ENCODE measurements around the gene VAT1L.

DNA sequence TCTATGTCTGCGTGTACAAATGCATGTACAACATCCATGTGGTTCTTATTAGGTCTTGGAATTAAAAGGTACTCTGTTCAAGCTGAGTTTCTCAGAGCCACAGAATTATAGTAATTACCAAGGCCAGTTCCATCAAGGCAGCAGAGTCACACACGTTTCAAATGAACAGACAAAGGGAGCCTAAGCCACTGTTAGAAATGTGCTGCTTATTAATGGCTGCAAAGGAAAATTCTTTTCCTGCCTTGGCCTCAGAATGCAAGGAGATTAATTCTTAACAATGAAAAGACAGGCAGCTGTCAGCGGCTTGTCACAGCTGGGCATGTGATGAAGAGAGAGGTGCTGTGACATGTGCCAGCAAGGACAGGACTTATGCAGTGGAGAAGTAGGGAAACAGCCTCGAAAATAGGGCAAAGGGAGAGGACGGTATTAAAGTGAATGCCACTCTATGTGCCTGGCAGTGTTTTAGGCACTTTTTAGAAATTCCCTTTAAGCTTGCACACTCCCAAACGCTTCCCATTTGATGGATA, 133.9 kb downstream of the VAT1L start:
- no peak for TF ChIP-seq PAX5 (IDR thresholded peaks at IDR 0.05; ENCODE audit: borderline replicate concordance, low read depth, low read length)
- no peak for TF ChIP-seq POLR2A (IDR thresholded peaks at IDR 0.05; ENCODE audit: low read depth, low read length)
- TF ChIP-seq, protein P1, sequence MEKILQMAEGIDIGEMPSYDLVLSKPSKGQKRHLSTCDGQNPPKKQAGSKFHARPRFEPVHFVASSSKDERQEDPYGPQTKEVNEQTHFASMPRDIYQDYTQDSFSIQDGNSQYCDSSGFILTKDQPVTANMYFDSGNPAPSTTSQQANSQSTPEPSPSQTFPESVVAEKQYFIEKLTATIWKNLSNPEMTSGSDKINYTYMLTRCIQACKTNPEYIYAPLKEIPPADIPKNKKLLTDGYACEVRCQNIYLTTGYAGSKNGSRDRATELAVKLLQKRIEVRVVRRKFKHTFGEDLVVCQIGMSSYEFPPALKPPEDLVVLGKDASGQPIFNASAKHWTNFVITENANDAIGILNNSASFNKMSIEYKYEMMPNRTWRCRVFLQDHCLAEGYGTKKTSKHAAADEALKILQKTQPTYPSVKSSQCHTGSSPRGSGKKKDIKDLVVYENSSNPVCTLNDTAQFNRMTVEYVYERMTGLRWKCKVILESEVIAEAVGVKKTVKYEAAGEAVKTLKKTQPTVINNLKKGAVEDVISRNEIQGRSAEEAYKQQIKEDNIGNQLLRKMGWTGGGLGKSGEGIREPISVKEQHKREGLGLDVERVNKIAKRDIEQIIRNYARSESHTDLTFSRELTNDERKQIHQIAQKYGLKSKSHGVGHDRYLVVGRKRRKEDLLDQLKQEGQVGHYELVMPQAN (conservative IDR thresholded peaks at IDR 0.05) = no peak
- TF ChIP-seq, protein P2, sequence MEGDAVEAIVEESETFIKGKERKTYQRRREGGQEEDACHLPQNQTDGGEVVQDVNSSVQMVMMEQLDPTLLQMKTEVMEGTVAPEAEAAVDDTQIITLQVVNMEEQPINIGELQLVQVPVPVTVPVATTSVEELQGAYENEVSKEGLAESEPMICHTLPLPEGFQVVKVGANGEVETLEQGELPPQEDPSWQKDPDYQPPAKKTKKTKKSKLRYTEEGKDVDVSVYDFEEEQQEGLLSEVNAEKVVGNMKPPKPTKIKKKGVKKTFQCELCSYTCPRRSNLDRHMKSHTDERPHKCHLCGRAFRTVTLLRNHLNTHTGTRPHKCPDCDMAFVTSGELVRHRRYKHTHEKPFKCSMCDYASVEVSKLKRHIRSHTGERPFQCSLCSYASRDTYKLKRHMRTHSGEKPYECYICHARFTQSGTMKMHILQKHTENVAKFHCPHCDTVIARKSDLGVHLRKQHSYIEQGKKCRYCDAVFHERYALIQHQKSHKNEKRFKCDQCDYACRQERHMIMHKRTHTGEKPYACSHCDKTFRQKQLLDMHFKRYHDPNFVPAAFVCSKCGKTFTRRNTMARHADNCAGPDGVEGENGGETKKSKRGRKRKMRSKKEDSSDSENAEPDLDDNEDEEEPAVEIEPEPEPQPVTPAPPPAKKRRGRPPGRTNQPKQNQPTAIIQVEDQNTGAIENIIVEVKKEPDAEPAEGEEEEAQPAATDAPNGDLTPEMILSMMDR (IDR thresholded peaks at IDR 0.05 in 2 of 3, conservative IDR thresholded peaks at IDR 0.05 in 1 of 3; ENCODE audit: control insufficient read depth in 2 of 3, extremely low read depth in 1 of 3, insufficient read depth in 1 of 3, low read depth in 3 of 3, low read length in 3 of 3) = no peak
- TF ChIP-seq ZNF274 (IDR thresholded peaks at IDR 0.05; ENCODE audit: insufficient read depth, insufficient read length) = no peak
- no peak for TF ChIP-seq GABPA (IDR thresholded peaks at IDR 0.05; ENCODE audit: low read depth)
- TF ChIP-seq EZH2 (IDR thresholded peaks at IDR 0.05; ENCODE audit: borderline replicate concordance, control insufficient read depth, low read depth, low read length) = no peak
- no peak for TF ChIP-seq SMARCA5 (IDR thresholded peaks at IDR 0.05)
- TF ChIP-seq, protein P3, sequence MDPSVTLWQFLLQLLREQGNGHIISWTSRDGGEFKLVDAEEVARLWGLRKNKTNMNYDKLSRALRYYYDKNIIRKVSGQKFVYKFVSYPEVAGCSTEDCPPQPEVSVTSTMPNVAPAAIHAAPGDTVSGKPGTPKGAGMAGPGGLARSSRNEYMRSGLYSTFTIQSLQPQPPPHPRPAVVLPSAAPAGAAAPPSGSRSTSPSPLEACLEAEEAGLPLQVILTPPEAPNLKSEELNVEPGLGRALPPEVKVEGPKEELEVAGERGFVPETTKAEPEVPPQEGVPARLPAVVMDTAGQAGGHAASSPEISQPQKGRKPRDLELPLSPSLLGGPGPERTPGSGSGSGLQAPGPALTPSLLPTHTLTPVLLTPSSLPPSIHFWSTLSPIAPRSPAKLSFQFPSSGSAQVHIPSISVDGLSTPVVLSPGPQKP (IDR thresholded peaks at IDR 0.05; ENCODE audit: low read depth, low read length) = no peak
- no peak for TF ChIP-seq NR2C2 (IDR thresholded peaks at IDR 0.05; ENCODE audit: borderline replicate concordance, control insufficient read depth, insufficient read length, low read depth)
- no peak for TF ChIP-seq HCFC1 (IDR thresholded peaks at IDR 0.05; ENCODE audit: low read length)
